ENCODE data around the gene CASP2. TPM values are rescaled to one million over a fixed set of nuclear protein-coding genes. Genes with fewer than 3 reads are reported as not detected.

Gene CASP2
- total and polyA plus RNA-seq, 2 of the 13 experiments (the other 11 are each of a cell fraction or from before 2014, with no cell fraction given) = 10.2 to 13.7 TPM

DNA sequence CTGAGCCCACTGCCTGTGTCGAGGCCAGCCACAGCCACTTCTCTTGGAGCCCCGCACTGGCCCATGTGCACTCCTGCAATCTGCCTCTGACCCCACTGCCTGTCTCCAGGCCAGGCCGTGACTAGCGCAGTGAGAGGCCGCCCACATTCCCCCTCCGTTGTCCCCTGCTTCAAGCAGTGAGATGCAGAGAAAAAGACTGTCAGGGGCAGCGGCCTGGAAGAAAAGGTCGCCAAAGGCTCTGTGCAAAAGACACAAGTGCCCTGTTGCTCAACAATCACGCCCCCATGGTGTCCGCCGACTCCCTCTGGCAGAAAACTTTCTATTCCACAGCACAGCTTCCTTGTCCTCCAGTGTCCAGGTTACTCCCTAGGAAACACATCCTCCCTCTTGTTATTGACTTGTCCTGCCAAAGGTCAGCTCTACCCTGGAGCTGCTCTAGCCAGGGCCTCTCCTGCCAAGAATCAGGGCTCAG, 64.4 kb downstream of the CASP2 start:
- 35% methylated on average over 9 of the region's 11 CpGs for WGBS (ENCODE audit: low lambda C conversion rate)
- Histone ChIP-seq H3K79me2 (ENCODE audit: insufficient read depth, low read length) (no peaks in the 10 kb centered on the region), H3K9me3 (ENCODE audit: low read length) (no peaks in the 10 kb centered on the region), H3K27me3 (ENCODE audit: control insufficient read depth in 1 of 2, insufficient read depth in 2 of 2, low read length in 2 of 2) (peaks cover 3 to 25% of the 10 kb centered on the region in 2 experiments; a peak in 3 of 5 replicates), H3K4me2 (ENCODE audit: low read depth, low read length) (no peak overlapping the region), H3K27ac (ENCODE audit: extremely low read length, insufficient read depth, low read length) (no peak overlapping the region), H2AFZ (ENCODE audit: low read length) (no peak overlapping the region), H3K4me3 (replicated peaks in 1 of 3; ENCODE audit: insufficient read depth in 1 of 3, low read depth in 2 of 3, low read length in 3 of 3) (no peak overlapping the region), H3K36me3 (replicated peaks in 1 of 2; ENCODE audit: control insufficient read depth in 1 of 2, insufficient read depth in 2 of 2, low read length in 2 of 2) (no peaks in the 10 kb centered on the region), H3K4me1 (ENCODE audit: insufficient read depth, low read length) (no peaks in the 10 kb centered on the region), H3K9ac (ENCODE audit: insufficient read depth, low read depth, low read length) (no peak overlapping the region), H4K20me1 (ENCODE audit: insufficient read depth, low read length) (no peaks in the 10 kb centered on the region)
- intact Hi-C loops (cut with micrococcal nuclease; ENCODE audit: unreplicated experiment) = no loop called here
- no peak for FAIRE-seq
- ChIA-PET POLR2A (no interaction called here), CTCF (ENCODE audit: low intra/inter-chr PET ratio, low total read pairs) (no interaction called here)
- in situ Hi-C loops (cut with HindIII; ENCODE audit: extremely low pct_ligation_motif_present, low pct_unique_long_range_greater_than_20kb) = no loop called here
- no peak for DNase-seq (ENCODE audit: low spot score)
- peak; percentile 62 for ATAC-seq
- no TSS peak for BruUV-seq (replicated peaks)
- TF ChIP-seq ZNF552 (CRISPR knock-in tag; IDR thresholded peaks at IDR 0.05; ENCODE audit: borderline replicate concordance) = no peak
- no peak for TF ChIP-seq ZNF556 (CRISPR knock-in tag; IDR thresholded peaks at IDR 0.05; ENCODE audit: borderline replicate concordance)
- TF ChIP-seq MYNN (CRISPR knock-in tag; IDR thresholded peaks at IDR 0.05; ENCODE audit: low read depth) = no peak
- TF ChIP-seq HES4 (CRISPR knock-in tag; IDR thresholded peaks at IDR 0.05; ENCODE audit: borderline replicate concordance) = no peak
- TF ChIP-seq SIN3B (IDR thresholded peaks at IDR 0.05; ENCODE audit: low read length) = no peak
- TF ChIP-seq ZNF674 (CRISPR knock-in tag; IDR thresholded peaks at IDR 0.05; ENCODE audit: low read depth) = no peak
- TF ChIP-seq, protein P1, sequence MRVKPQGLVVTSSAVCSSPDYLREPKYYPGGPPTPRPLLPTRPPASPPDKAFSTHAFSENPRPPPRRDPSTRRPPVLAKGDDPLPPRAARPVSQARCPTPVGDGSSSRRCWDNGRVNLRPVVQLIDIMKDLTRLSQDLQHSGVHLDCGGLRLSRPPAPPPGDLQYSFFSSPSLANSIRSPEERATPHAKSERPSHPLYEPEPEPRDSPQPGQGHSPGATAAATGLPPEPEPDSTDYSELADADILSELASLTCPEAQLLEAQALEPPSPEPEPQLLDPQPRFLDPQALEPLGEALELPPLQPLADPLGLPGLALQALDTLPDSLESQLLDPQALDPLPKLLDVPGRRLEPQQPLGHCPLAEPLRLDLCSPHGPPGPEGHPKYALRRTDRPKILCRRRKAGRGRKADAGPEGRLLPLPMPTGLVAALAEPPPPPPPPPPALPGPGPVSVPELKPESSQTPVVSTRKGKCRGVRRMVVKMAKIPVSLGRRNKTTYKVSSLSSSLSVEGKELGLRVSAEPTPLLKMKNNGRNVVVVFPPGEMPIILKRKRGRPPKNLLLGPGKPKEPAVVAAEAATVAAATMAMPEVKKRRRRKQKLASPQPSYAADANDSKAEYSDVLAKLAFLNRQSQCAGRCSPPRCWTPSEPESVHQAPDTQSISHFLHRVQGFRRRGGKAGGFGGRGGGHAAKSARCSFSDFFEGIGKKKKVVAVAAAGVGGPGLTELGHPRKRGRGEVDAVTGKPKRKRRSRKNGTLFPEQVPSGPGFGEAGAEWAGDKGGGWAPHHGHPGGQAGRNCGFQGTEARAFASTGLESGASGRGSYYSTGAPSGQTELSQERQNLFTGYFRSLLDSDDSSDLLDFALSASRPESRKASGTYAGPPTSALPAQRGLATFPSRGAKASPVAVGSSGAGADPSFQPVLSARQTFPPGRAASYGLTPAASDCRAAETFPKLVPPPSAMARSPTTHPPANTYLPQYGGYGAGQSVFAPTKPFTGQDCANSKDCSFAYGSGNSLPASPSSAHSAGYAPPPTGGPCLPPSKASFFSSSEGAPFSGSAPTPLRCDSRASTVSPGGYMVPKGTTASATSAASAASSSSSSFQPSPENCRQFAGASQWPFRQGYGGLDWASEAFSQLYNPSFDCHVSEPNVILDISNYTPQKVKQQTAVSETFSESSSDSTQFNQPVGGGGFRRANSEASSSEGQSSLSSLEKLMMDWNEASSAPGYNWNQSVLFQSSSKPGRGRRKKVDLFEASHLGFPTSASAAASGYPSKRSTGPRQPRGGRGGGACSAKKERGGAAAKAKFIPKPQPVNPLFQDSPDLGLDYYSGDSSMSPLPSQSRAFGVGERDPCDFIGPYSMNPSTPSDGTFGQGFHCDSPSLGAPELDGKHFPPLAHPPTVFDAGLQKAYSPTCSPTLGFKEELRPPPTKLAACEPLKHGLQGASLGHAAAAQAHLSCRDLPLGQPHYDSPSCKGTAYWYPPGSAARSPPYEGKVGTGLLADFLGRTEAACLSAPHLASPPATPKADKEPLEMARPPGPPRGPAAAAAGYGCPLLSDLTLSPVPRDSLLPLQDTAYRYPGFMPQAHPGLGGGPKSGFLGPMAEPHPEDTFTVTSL (CRISPR knock-in tag; IDR thresholded peaks at IDR 0.05; ENCODE audit: borderline replicate concordance) = no peak
- TF ChIP-seq TOE1 (CRISPR knock-in tag; IDR thresholded peaks at IDR 0.05) = no peak
- no peak for TF ChIP-seq HOXA9 (CRISPR knock-in tag; IDR thresholded peaks at IDR 0.05; ENCODE audit: borderline replicate concordance)
- no peak for TF ChIP-seq SP4 (CRISPR knock-in tag; IDR thresholded peaks at IDR 0.05)
- no peak for TF ChIP-seq SOX6 (IDR thresholded peaks at IDR 0.05)
- TF ChIP-seq SOX6 (CRISPR knock-in tag; IDR thresholded peaks at IDR 0.05) = no peak
- TF ChIP-seq RXRA (CRISPR knock-in tag; IDR thresholded peaks at IDR 0.05) = no peak
- TF ChIP-seq SNAPC2 (CRISPR knock-in tag; IDR thresholded peaks at IDR 0.05) = no peak
